ENCODE data around the gene PRPF6. TPM values are rescaled to one million over a fixed set of nuclear protein-coding genes. Genes with fewer than 3 reads are reported as not detected.
"Not testable (repeated sequence)": the region's sequence is repeated elsewhere in the genome, so short reads cannot be mapped to it uniquely, and the experiment has no call there.

Gene PRPF6
- polyA plus RNA-seq, 1 experiment: 52.3 TPM

DNA sequence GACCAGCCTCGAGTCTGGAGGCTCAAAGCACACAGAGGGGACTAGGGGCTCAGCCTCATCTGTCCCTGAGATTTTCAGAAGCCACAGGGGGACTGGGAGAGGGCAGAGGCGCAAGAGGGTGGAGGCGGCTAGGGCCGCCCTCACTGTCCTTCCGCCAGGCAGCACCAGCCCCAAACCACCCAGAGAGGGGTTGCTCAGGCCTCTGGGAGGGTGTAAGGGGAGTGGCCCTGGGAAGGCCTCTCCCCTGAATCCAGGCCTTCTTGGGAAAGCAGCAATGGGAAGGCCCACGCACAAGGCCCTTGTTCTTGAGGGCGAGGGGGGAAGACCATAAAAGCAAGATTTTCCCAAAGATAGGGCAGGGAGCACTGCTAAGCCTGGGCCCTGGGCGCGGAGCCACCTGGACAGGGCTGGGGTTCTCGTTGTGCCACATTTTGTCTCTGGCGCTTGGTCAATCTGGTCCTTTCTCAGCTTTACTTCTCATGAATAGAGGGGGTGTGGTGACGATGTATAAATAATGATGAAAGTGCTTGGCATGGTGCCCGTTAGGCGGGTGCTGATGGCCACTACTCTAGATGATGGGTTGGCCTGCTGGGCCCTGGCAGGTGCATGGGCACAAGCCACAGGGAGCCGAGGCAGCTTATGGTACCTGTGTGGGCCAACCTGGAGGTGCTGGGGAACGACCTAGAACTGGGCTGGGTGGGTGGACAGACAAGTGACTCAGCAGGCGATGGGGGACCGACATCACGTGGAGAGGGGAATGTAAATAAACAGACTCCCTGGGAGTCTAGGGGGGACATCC lies 6.3 kb upstream of the PRPF6 start:
- POLR2A ChIA-PET: no interaction called here

DNA sequence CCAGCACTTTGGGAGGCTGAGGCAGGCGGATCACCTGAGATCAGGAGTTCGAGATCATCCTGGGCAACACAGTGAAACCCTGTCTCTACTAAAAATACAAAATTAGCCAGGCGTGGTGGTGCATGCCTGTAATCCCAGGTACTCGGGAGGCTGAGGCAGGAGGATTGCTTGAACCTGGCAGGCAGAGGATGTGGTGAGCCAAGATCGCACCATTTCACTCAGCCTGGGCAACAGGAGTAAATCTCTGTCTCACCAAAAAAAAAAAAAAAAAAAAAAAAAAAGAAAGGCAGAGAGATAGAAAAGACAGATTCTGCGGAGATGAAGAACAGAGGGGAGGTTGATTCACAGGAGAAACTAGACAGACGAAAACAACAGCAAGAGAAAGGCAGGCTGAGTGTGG lies 4.4 kb upstream of the PRPF6 start:
- DNase-seq (ENCODE audit: low read depth); H3K4me3 ChIP-seq (ENCODE audit: low read depth, low read length); H3K36me3 ChIP-seq (ENCODE audit: control insufficient read depth, insufficient read depth, low read length); H3K27me3 ChIP-seq (ENCODE audit: control insufficient read depth, insufficient read depth, low read length); POLR2A ChIA-PET: not testable (repeated sequence)
- CTCF ChIA-PET: interaction anchor here (3.8 kb wide), 1 partner anchor 438 kb away, joined by 53 read pairs; the partner anchor contains the start of gene PTK6

More for the DNA sequence above, 6.3 kb upstream of the PRPF6 start:
- Histone ChIP-seq H3K4me3 (ENCODE audit: low read depth, low read length) (no peak overlapping the region), H3K36me3 (ENCODE audit: control insufficient read depth, insufficient read depth, low read length) (no peaks in the 10 kb centered on the region), H3K27me3 (ENCODE audit: control insufficient read depth, insufficient read depth, low read length) (no peaks in the 10 kb centered on the region)
- TF ChIP-seq, protein P1, sequence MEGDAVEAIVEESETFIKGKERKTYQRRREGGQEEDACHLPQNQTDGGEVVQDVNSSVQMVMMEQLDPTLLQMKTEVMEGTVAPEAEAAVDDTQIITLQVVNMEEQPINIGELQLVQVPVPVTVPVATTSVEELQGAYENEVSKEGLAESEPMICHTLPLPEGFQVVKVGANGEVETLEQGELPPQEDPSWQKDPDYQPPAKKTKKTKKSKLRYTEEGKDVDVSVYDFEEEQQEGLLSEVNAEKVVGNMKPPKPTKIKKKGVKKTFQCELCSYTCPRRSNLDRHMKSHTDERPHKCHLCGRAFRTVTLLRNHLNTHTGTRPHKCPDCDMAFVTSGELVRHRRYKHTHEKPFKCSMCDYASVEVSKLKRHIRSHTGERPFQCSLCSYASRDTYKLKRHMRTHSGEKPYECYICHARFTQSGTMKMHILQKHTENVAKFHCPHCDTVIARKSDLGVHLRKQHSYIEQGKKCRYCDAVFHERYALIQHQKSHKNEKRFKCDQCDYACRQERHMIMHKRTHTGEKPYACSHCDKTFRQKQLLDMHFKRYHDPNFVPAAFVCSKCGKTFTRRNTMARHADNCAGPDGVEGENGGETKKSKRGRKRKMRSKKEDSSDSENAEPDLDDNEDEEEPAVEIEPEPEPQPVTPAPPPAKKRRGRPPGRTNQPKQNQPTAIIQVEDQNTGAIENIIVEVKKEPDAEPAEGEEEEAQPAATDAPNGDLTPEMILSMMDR (IDR thresholded peaks at IDR 0.05; ENCODE audit: insufficient read depth, low read depth, low read length): no peak
- CTCF ChIA-PET: interaction anchor here (0.6 to 3.8 kb wide), 34 partner anchors 11 to 666 kb away, joined by 3 to 53 read pairs (median 4); partner anchors contain the start of genes DNAJC5, PTK6, TPD52L2 and UCKL1
- DNase-seq (ENCODE audit: low read depth): no peak

DNA sequence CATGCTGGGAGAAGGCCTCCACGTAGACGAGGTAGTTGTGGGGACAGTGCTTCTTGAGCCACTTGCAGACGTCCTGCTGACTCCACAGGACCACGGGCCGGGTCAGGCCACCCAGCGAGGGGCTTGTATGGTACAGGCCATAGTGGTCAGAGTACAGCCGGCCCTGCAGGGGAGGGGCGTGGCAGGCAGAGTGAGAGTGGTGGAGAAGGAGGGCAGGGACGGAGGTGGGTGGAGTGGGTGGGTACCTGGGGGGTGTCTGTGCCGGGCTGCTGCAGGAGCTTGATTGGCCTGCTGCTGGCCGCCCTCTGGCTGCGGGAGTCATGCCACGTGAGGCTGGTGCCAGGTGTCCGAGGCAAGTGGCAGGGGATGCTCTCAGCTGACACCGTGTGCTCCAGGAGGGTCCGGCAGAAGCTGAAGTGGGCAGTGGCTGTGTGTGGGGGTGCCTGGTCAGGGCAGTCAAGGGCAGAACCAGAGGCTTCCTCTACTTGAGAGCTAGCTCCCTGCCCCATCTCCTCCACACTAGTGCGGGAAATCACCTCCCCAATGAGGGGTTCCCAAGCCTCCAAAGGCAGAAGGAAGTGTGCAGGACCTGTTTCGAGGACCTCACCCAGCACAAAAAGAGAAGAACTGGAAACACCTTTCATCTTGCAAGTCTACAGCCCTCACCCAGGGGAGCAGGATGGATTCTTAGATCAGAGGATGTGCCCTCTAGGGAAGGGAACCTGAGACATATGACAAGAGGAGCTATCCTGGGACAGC lies 3.8 kb upstream of the PRPF6 start:
- CTCF ChIA-PET: interaction anchor here (0.9 to 1.2 kb wide), 2 partner anchors 88 to 439 kb away, joined by 3 to 5 read pairs; partner anchors contain the start of gene PTK6
- TF ChIP-seq, protein P1 (IDR thresholded peaks at IDR 0.05; ENCODE audit: insufficient read depth, low read depth, low read length): no peak
- Histone ChIP-seq H3K4me3 (ENCODE audit: low read depth, low read length) (no peak overlapping the region), H3K36me3 (ENCODE audit: control insufficient read depth, insufficient read depth, low read length) (no peaks in the 10 kb centered on the region), H3K27me3 (ENCODE audit: control insufficient read depth, insufficient read depth, low read length) (no peaks in the 10 kb centered on the region)
- POLR2A ChIA-PET: no interaction called here
- no peak for DNase-seq (ENCODE audit: low read depth)

DNA sequence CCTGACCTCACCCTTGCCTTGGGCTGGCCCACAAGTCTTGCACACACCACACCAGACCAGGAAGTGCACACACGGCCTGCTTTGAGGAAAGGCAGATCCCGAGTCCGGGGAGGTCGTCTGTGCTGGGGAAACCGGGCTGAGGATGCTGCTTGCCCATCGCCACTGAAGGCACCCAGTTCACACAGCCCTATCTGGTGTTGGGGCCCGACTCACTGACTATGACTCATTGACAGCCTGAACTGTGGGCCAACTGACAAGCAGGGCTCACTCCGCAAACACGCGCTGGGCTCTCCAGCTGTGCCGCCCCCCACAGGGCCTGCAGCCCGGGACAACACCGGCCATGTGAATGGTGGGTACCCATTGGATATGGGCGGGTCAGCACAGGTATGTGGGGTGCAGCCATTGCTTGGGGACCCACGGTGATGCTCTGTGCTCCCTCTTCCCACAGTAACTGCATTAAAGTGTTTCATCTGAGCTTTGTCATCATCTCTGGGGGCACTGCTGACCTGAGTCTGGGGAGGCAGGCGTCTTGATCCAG lies 3.1 kb upstream of the PRPF6 start:
- POLR2A ChIA-PET: no interaction called here
- H3K36me3 ChIP-seq (ENCODE audit: control insufficient read depth, insufficient read depth, low read length): no peaks in the 10 kb centered on the region

More for the DNA sequence above, 3.1 kb upstream of the PRPF6 start:
- TF ChIP-seq, protein P1 (IDR thresholded peaks at IDR 0.05; ENCODE audit: insufficient read depth, low read depth, low read length): no peak
- no peak overlapping the region for H3K4me3 ChIP-seq (ENCODE audit: low read depth, low read length)
- DNase-seq (ENCODE audit: low read depth): no peak
- CTCF ChIA-PET: interaction anchor here (0.9 to 1.2 kb wide), 2 partner anchors 88 to 440 kb away, joined by 3 to 5 read pairs; partner anchors contain the start of gene PTK6
- no peaks in the 10 kb centered on the region for H3K27me3 ChIP-seq (ENCODE audit: control insufficient read depth, insufficient read depth, low read length)
